ENCODE measurements around the gene MGAT3.

Gene MGAT3

GRCh38 chr22:39535357-39535725, 78.5 kb downstream of the MGAT3 start:
- Histone ChIP-seq H3K4me3 (ENCODE audit: insufficient read depth, low read depth, low read length) (no peak overlapping the region), H3K36me3 (ENCODE audit: control insufficient read depth, insufficient read depth, low read length) (peaks cover 6% of the 10 kb centered on the region), H3K9me3 (ENCODE audit: control insufficient read depth, low read length) (no peaks in the 10 kb centered on the region), H3K27me3 (ENCODE audit: control insufficient read depth, insufficient read depth, low read length, poor library complexity, severe bottlenecking) (no peaks in the 10 kb centered on the region), H3K27ac (ENCODE audit: insufficient read depth, low read depth, low read length, poor library complexity, severe bottlenecking) (no peak overlapping the region), H3K4me1 (ENCODE audit: control insufficient read depth, insufficient read depth, low read length) (peaks cover 24% of the 10 kb centered on the region)
- WGBS, 2 experiments, result 58% methylated on average over 13 of the region's 13 CpGs

GRCh38 chr22:39535831-39536449, 79.1 kb downstream of the MGAT3 start:
- Histone ChIP-seq H3K4me1 (ENCODE audit: control insufficient read depth, insufficient read depth, low read length) (peaks cover 23% of the 10 kb centered on the region), H3K4me3 (ENCODE audit: insufficient read depth, low read depth, low read length) (no peak overlapping the region), H3K36me3 (ENCODE audit: control insufficient read depth, insufficient read depth, low read length) (peaks cover 5% of the 10 kb centered on the region), H3K9me3 (ENCODE audit: control insufficient read depth, low read length) (no peaks in the 10 kb centered on the region), H3K27ac (ENCODE audit: insufficient read depth, low read depth, low read length, poor library complexity, severe bottlenecking) (no peak overlapping the region), H3K27me3 (ENCODE audit: control insufficient read depth, insufficient read depth, low read length, poor library complexity, severe bottlenecking) (no peaks in the 10 kb centered on the region)
- WGBS, 2 experiments, result 93 to 94% methylated on average over 15 of the region's 15 CpGs

- no peaks in the 10 kb centered on the region for H3K9me3 ChIP-seq (ENCODE audit: control insufficient read depth, low read length)
- H3K27me3 ChIP-seq (ENCODE audit: control insufficient read depth, insufficient read depth, low read length, poor library complexity, severe bottlenecking), result no peaks in the 10 kb centered on the region
- no peak overlapping the region for H3K27ac ChIP-seq (ENCODE audit: insufficient read depth, low read depth, low read length, poor library complexity, severe bottlenecking)
- H3K36me3 ChIP-seq (ENCODE audit: control insufficient read depth, insufficient read depth, low read length), result no peaks in the 10 kb centered on the region
- WGBS, 2 experiments, result 89 to 91% methylated on average over 8 of the region's 8 CpGs
- H3K4me1 ChIP-seq (ENCODE audit: control insufficient read depth, insufficient read depth, low read length), result peaks cover 15% of the 10 kb centered on the region
- H3K4me3 ChIP-seq (ENCODE audit: insufficient read depth, low read depth, low read length), result no peak overlapping the region
Observed at GRCh38 chr22:39536711-39537110, 79.9 kb downstream of the MGAT3 start.

- Histone ChIP-seq H3K9me3 (ENCODE audit: control insufficient read depth, low read length) (no peaks in the 10 kb centered on the region), H3K27ac (ENCODE audit: insufficient read depth, low read depth, low read length, poor library complexity, severe bottlenecking) (no peak overlapping the region), H3K4me3 (ENCODE audit: insufficient read depth, low read depth, low read length) (no peak overlapping the region), H3K27me3 (ENCODE audit: control insufficient read depth, insufficient read depth, low read length, poor library complexity, severe bottlenecking) (no peaks in the 10 kb centered on the region), H3K4me1 (ENCODE audit: control insufficient read depth, insufficient read depth, low read length) (peaks cover 13% of the 10 kb centered on the region), H3K36me3 (ENCODE audit: control insufficient read depth, insufficient read depth, low read length) (no peaks in the 10 kb centered on the region)
- 30% methylated on average over 2 of the region's 2 CpGs; no CpG with 5 or more reads in 1 of the 2 experiments for WGBS, 2 experiments
Observed at GRCh38 chr22:39537975-39538374, 81.2 kb downstream of the MGAT3 start.
